ENCODE data around the gene SPATA18.

DNA sequence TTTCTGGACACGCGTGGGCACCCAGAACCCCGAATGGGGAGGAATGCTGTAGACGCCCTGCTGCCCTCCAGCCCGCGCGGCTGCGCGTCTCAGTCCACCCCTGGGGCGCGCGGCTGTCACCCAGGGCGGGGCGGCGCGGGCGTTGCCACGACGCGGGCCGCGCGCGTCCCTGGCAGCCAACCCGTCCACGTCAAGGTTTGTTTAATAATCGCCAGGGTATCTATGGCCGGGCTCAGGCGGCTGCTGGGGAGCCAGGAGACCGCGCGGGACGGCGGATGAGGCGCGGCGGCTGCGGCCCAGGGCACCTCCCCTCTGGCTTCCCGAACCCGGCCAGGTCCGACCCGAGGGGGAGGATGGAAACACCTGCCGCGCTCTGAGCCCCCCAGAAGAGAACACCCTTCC lies at the start of gene SPATA18:
- TF ChIP-seq, protein P1, sequence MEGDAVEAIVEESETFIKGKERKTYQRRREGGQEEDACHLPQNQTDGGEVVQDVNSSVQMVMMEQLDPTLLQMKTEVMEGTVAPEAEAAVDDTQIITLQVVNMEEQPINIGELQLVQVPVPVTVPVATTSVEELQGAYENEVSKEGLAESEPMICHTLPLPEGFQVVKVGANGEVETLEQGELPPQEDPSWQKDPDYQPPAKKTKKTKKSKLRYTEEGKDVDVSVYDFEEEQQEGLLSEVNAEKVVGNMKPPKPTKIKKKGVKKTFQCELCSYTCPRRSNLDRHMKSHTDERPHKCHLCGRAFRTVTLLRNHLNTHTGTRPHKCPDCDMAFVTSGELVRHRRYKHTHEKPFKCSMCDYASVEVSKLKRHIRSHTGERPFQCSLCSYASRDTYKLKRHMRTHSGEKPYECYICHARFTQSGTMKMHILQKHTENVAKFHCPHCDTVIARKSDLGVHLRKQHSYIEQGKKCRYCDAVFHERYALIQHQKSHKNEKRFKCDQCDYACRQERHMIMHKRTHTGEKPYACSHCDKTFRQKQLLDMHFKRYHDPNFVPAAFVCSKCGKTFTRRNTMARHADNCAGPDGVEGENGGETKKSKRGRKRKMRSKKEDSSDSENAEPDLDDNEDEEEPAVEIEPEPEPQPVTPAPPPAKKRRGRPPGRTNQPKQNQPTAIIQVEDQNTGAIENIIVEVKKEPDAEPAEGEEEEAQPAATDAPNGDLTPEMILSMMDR (IDR thresholded peaks at IDR 0.05; ENCODE audit: insufficient read depth, low read length, poor library complexity, severe bottlenecking) = no peak
- no peak for TF ChIP-seq EZH2phosphoT487 (conservative IDR thresholded peaks at IDR 0.05; ENCODE audit: low read length)
